Central memory CD4-positive, alpha-beta T cell (primary cell): ENCODE results near the gene LPAR2.
"Not testable (repeated sequence)": the region's sequence is repeated elsewhere in the genome, so short reads cannot be mapped to it uniquely, and the experiment has no call there.

Experiments
- DNase-seq: peaks from one replicate; pipeline ENCODE4 v3.0.0; 2022
- total RNA-seq, 3 experiments: gene quantifications; one replicate each; lab custom pipeline; 2026; lab: John Stamatoyannopoulos, UW

LPAR2 gene
- 9.1 to 43.0 (median 42.4) reads per million in 3 experiments for total RNA-seq

- peak; percentile 80 for DNase-seq
These were observed at the start of gene LPAR2 for GRCh38 chr19:19627621-19628500. LPAR2 (minus strand) TSS chr19:19628220; CDS start chr19:19627275, 945 bp downstream.

DNA sequence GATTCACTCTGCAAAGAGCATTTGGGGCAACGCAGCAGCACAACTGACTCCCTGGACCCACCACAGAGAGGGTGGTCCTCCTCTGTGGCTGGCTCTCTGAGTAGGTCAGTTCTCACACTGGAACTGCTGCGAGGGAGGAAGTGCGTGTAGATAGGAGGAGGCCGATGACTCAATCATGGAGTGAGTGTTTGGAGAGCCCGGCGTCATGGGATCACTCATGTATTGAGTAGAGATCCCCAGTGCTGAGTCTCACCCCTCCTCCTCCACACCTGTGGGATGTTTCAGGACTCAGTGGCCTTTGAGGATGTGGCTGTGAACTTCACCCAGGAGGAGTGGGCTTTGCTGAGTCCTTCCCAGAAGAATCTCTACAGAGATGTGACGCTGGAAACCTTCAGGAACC, 49.6 kb upstream of the LPAR2 start:
- no peak for DNase-seq

DNA sequence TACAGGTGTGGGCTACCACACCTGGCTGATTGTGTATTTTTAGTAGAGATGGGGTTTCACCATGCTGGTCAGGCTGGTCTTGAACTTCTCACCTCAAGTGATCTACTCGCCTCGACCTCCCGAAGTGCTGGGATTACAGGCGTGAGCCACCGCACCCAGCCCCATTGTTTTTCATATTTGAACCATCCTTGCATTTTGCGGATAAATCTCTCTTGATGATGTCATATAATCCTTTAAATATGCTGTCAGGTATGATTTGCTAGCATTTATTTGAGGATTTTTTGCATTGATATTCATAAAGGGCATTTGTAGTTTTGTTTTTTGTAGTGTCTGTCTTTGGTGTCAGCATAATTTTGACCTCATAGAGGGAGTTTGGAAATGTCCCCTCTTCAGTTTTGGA, 46.3 kb upstream of the LPAR2 start:
- DNase-seq: no peak

GRCh38 chr19:19672816-19673215, 44.8 kb upstream of the LPAR2 start:
- DNase-seq: no peak

DNA sequence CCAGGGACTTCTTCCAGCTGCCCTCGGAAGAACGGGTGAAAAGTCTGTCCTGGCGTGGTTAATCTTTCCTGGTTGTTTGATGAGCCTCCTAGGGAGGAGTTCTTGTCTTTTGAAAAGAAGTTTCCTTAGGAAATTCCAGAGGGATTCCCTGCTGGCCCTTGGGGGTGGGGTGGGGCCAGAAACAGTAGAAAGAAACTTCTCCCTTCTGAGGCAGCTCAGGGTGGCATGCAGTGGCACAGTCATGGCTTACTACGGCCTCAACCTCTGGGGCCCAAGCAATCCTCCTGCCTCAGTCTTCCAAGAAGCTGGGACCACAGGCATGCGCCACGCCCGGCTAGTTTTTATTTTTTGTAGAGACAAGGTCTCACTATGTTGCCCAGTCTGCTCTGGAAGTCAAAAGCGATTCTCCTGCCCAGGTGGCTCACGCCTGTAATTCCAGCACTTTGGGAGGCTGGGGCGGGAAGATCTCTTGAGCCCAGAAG, 42.1 kb upstream of the LPAR2 start:
- no peak for DNase-seq

- DNase-seq: peak; percentile 95
These were observed 40.4 kb upstream of the LPAR2 start, which contains the start of gene ZNF101 for GRCh38 chr19:19668230-19669012. ZNF101 (plus strand) TSS chr19:19668839; CDS start chr19:19668964, 125 bp downstream.

GRCh38 chr19:19665420-19665948, 37.5 kb upstream of the LPAR2 start:
- DNase-seq: not testable (repeated sequence)

DNA sequence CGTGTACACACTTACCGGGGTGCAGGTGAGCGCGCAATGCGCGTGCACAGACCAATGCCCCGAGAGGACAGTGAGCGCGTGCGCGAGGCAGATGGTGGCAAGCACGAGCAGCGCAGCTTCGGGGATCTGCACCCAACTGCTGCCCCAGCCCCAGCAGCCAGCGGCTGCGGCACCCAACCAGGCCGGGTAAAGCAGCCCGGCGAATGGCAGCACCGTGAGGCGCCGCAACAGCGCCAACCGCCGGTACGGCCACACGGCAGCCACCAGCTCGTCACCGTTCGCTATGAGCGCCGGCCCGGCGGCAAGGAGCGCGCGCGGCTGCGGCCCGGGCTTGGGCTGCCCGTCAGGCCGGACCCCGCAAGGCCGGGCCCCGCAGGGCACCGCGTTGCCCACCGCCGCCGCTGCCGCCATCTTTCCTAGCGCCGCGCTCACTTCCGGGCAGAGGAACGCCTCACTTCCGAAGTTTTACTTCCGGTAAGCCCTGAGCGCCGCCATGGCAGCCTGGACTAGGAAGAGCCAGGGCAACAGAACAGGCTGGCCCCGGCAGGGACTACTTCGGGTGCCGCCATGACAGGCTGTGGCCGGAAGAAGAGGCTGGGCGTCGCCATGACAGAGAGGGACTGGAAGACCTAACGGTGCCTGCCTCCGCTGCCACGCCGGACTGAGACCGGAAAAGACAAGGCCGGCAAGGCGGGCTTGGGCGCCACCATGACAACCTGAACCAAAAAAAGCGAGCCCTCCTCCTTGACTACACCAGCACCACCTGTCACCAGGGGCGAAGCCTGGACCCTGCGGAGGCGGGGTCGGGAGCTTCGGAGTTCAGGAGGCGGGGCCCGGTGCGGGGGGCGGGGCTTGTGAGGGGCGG, 35.5 kb upstream of the LPAR2 start, which contains the start of gene ATP13A1:
TSS of gene ATP13A1 (minus strand) at position 421 of the 865 bp plus-strand sequence. CDS start at position 411, 10 bp downstream.
- peak; percentile 96 for DNase-seq

- DNase-seq: no peak
These were observed 34.8 kb upstream of the LPAR2 start for GRCh38 chr19:19662871-19663255.

DNA sequence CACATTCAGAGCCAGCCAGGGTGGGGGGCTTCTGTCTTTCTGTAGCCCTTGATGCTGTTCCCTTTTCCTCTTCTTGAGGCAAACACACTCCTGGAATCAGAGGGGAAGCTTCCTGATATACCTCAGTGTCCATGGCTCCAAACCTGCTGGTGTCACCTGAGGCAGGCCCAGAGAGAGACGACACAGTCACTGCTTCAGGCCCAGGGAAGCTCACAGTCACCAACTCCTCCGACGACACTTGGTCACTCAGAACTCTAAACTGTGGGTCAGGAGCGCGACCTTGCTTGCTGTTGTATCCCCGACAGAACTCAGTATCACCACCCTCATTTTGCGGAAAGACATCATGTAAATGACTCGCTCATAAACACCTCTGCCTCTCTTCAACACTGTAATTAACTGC, 34.3 kb upstream of the LPAR2 start:
- DNase-seq: no peak

DNA sequence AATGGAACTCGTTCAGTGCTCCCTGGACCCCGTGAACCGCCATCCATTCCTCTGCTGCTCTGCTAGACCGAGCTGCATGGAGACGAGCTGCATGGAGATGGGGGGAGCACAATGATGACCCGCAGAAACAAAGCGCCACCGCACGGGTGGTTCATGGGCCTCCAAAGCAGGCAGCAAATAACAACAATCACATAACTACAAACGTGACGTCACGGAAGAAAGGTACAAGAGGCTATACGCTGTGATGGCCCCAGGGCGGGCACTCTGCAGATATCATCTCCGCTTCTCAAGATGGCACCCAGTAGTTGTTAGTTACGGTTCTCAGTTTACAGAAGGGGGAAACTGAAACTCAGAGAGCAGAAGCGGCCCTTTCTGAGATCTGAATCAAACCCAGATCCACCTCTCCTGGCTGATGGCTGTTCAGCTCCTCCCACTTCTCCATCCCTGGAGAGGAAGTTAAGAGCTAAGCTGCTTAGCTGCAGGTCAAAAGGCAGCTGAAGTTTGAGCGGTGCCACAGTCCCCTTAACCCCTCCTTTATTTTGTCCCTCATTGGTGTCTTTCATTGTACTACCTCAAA, 33.7 kb upstream of the LPAR2 start:
- DNase-seq: peak; percentile 59

- DNase-seq: no peak
These were observed 33.2 kb upstream of the LPAR2 start for GRCh38 chr19:19661141-19661674.

DNA sequence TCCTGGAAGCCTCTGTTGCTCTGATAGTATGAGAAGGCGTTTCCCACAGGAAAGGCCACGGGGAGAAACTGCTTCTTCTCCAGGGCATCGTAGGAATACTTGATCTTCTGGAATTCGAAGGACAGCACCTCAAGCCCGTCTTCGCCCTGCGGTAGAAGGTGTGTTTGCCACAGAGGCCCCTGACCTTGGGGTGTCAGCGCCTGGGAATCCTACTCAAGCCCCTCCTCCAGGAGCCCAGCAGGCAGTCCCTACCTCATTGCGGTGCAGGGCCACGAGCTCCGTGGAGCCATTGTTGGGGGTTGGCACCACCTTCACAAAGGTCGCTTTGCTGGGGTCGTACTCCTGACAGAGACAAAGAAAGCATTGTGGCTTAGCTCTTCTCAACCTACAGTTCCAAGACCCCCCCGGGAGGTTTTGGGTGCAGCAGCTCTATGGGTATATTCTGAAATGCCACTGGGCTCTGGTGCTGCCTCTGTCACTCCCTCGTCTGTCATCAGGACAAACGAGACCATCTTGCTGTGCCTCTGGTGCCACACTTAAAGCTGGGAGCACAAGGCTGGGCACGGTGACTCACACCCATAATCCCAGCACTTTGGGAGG, 31.7 kb upstream of the LPAR2 start:
- no peak for DNase-seq

DNA sequence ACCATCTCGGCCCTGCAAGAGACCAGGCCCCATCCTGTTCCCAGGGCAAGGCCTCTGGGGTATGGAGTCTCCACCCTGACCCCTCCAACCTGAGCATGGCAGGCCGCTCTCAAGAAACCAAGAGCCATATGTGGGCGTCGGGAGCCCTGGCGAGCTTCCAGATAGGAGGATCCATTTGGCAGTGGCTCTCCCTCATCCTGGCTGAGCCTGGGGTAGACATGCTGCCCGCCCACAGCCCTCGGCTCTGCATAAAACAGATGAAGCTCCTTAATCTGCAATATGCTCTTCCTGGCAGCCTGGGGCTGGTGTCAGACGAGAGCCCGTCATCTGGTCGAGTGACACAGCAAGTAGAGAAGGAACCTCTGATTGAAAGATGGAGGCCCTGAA, 29.4 kb upstream of the LPAR2 start:
- no peak for DNase-seq

- DNase-seq: no peak
These were observed 28.7 kb upstream of the LPAR2 start for GRCh38 chr19:19656451-19657396.

DNA sequence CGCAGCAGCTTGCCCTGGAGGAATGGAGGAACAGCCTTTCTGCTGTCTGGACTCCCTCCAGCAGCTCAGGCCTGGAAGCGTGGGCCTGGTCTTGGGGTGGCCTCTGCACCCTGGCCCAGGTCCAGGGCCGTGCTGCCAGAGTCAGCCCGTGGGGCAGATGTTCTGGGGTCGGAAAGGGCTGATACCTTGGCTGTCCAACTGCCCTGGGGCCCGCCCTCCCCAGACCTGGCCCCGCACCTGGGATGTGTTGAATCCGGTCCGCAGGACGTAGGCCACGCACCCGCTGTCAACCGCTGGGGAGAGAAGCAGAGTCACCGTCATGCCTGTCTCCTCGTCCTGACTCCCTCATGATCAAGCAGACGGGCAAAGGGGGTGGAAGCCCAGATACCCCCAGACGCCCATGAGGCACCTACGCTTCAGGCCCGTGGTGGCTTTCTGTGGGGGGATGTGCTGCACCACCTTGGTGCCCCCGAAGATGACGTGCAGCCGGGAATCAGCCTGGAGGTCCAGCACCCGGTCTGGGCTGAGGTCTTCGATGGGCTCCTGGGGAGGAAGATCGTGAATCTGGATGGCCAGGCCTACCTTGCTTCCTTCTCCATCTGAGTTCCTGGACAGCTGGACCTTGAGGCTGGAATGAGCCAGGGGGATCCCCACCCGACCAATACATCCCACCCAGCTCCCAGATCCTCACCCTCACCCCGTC, 27.8 kb upstream of the LPAR2 start:
- DNase-seq: no peak

DNA sequence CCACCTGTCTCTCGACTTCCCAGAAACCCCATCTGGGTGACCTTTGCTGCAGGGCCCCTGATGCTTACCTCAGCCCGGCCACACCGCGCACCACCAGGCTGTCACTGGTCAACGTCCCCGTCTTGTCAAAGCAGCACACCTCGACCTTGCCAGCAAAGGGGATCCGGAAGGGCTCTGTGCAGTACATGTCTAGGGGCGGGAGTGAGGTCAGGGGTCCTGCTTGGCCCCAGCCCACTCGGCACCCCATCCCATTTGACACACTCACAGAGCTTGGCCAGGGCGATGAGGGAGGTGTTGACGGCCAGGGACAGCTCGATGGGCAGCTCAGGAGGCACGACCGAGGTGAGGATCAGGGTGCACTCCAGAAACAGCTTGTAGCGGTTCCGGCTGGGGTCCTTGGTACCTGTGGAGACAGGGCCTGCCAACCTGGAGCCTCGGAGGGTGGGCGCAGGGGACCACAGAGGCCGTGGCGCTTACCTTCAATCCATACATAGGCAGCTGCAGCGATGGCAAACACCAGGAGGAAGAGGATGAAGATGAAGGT, 27.1 kb upstream of the LPAR2 start:
- no peak for DNase-seq

- DNase-seq: no peak
These were observed 26.4 kb upstream of the LPAR2 start for GRCh38 chr19:19654441-19654840.

DNA sequence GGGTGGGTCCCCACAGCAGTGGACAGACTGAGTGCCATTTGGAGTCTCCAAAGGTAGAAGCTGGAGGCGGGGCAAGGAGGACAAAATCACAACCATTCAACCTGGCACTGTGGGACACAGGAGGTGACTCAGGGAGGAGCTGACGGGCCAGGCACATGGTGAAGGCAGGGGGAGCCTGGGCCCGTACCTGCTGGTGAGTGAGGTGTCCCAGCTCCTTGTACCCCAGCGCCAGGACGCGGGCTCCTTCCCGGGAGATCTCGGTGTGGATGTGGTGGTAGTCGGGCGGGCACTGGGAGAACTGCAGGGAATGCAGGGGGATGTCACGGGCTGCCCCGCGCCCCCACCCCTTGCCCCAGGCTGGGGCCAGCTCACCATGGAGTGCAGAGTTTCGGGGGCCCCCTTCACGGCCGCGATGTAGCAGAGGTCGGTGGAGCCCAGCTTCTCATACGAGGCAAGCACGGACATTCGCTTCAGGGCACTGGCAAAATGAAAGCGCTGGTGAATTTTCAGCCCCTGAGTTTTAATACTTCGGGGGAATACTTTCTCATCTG, 25.7 kb upstream of the LPAR2 start:
- no peak for DNase-seq
